HCT116 (cell line): ENCODE results near the gene KHNYN. TPM values are rescaled to one million over a fixed set of nuclear protein-coding genes. Genes with fewer than 3 reads are reported as not detected.
A peak's percentile ranks its signal among the peaks of the same experiment; 100 is the strongest.

ENCODE experiments used
- ATAC-seq: fragments of 200-7000 bp; cut with Tn5 transposase; 2 replicates; pipeline ENCODE4 v1.9.1; 2020; ENCODE audit warnings: mild to moderate bottlenecking, moderate library complexity
- BruUV-seq: library from RNA; stranded (reverse); fragments of 400-500 nt; replicated peaks from 2 replicates; lab custom pipeline; 2021; lab: Mats Ljungman, UMichigan
- CTCF ChIA-PET: fragments of 300-600 bp; sonication (Branson Sonifier 250); formaldehyde crosslinking; loops from one replicate; lab custom pipeline; 2021; ENCODE audit warnings: antibody characterized with exemption; lab: Charles Lee
- POLR2A ChIA-PET: fragments of 300-600, 350-600 bp; sonication (Branson Sonifier 250); formaldehyde crosslinking; loops from one replicate; lab custom pipeline; 2021; ENCODE audit warnings: antibody characterized with exemption; lab: Charles Lee
- RAD21 ChIA-PET, 2 experiments: fragments of 300-600 bp; sonication (Branson Sonifier 250); formaldehyde crosslinking; loops; one replicate each; lab custom pipeline; 2023; ENCODE audit warnings: low total read pairs in 2 of 2; ENCODE audit not compliant: uncharacterized antibody in 2 of 2, unreplicated experiment in 2 of 2, low non-redundant PET in 1 of 2; lab: Charles Lee
- DNase-seq: peaks from one replicate; pipeline ENCODE4 v3.0.0-alpha.2; 2010; ENCODE audit warnings: low read depth, low spot score
- H2AFZ ChIP-seq: fragments of 200-600 bp; shearing (Covaris generic), sonication (generic); 2 replicates; pipeline ENCODE4 v1.6.1; 2017; ENCODE audit warnings: low read depth, mixed run types, mixed read lengths, antibody characterized with exemption, low read length; ENCODE audit not compliant: poor library complexity, severe bottlenecking
- H3K27ac ChIP-seq: 2 replicates; pipeline ENCODE4 v1.5.1; 2012; ENCODE audit warnings: low read depth, low read length
- H3K27me3 ChIP-seq: fragments of 200-600 bp; sonication (generic); 2 replicates; pipeline ENCODE4 v1.6.1; 2016; ENCODE audit warnings: mixed run types, low read length, mixed read lengths; ENCODE audit not compliant: insufficient read depth
- H3K36me3 ChIP-seq, 2 experiments: fragments of 200-500 bp in 1 of 2; fragments of 200-600 bp in 1 of 2; sonication (Bioruptor generic) in 1 of 2; sonication (generic) in 1 of 2; 2 replicates each; pipeline versions ENCODE4 v1.5.1 to v1.6.1; 2014 to 2016; ENCODE audit warnings: low read length in 2 of 2, inconsistent platforms in 1 of 2, mixed read lengths in 1 of 2, mixed run types in 1 of 2; ENCODE audit not compliant: insufficient read depth in 2 of 2, control insufficient read depth in 1 of 2
- H3K4me1 ChIP-seq, 2 experiments: fragments of 200-600 bp in 1 of 2; sonication (generic) in 1 of 2; 2 replicates each; pipeline versions ENCODE4 v1.5.1 to v1.6.1; 2012 to 2017; ENCODE audit warnings: low read length in 2 of 2, inconsistent platforms in 1 of 2, mild to moderate bottlenecking in 1 of 2, mixed read lengths in 1 of 2, mixed run types in 1 of 2, moderate library complexity in 1 of 2; ENCODE audit not compliant: insufficient read depth in 2 of 2, control insufficient read depth in 1 of 2
- H3K4me2 ChIP-seq: fragments of 200-600 bp; sonication (generic); 2 replicates; pipeline ENCODE4 v1.6.1; 2017; ENCODE audit warnings: mixed run types, low read length, mixed read lengths
- H3K4me3 ChIP-seq, 2 experiments: fragments of 200-600 bp in 1 of 2; sonication (generic) in 1 of 2; replicated peaks in 1 of 2; 2 replicates each; pipeline ENCODE4 v1.5.1; 2011 to 2016; ENCODE audit warnings: low read length in 2 of 2, control low read depth in 1 of 2, low read depth in 1 of 2, mild to moderate bottlenecking in 1 of 2, mixed read lengths in 1 of 2, mixed run types in 1 of 2
- H3K79me2 ChIP-seq: fragments of 200-600 bp; sonication (generic); 2 replicates; pipeline ENCODE4 v1.6.1; 2017; ENCODE audit warnings: mild to moderate bottlenecking, mixed run types, low read length, moderate library complexity, mixed read lengths; ENCODE audit not compliant: insufficient read depth
- H3K9ac ChIP-seq: fragments of 200-600 bp; sonication (generic); 2 replicates; pipeline ENCODE4 v1.6.1; 2016; ENCODE audit warnings: low read length, mixed read lengths
- H3K9me2 ChIP-seq: fragments of 200-600 bp; sonication (generic), shearing (Covaris generic); 2 replicates; pipeline ENCODE4 v1.6.1; 2017; ENCODE audit warnings: mixed run types, mild to moderate bottlenecking, moderate library complexity; ENCODE audit not compliant: insufficient read depth
- H3K9me3 ChIP-seq, 2 experiments: fragments of 200-500 bp in 1 of 2; fragments of 200-600 bp in 1 of 2; sonication (Bioruptor generic) in 1 of 2; sonication (generic) in 1 of 2; 2 replicates each; pipeline ENCODE4 v1.6.1; 2014 to 2017; ENCODE audit warnings: low read length in 2 of 2, mixed read lengths in 2 of 2, inconsistent platforms in 1 of 2, low read depth in 1 of 2, mild to moderate bottlenecking in 1 of 2, mixed run types in 1 of 2, moderate library complexity in 1 of 2; ENCODE audit not compliant: control insufficient read depth in 1 of 2, insufficient read depth in 1 of 2
- H4K20me1 ChIP-seq: fragments of 200-600 bp; sonication (generic), shearing (Covaris generic); 2 replicates; pipeline ENCODE4 v1.6.1; 2017; ENCODE audit warnings: mixed run types, mild to moderate bottlenecking, moderate library complexity; ENCODE audit not compliant: insufficient read depth
- CEBPB ChIP-seq: IDR thresholded peaks from 2 replicates; pipeline ENCODE4 v1.6.1; 2012; ENCODE audit warnings: low read depth
- CTCF ChIP-seq, 3 experiments: fragments of 200-600 bp in 1 of 3; sonication (generic) in 1 of 3; IDR thresholded peaks in 2 of 3; conservative IDR thresholded peaks in 1 of 3; 2 replicates each; pipeline ENCODE4 v1.5.1; 2012 to 2017; ENCODE audit warnings: low read depth in 2 of 3, low read length in 2 of 3, antibody characterized with exemption in 1 of 3, borderline replicate concordance in 1 of 3, control low read depth in 1 of 3, mild to moderate bottlenecking in 1 of 3, mixed read lengths in 1 of 3, mixed run types in 1 of 3, moderate library complexity in 1 of 3; ENCODE audit not compliant: insufficient read depth in 1 of 3
- EGR1 ChIP-seq: IDR thresholded peaks from 2 replicates; pipeline ENCODE4 v1.6.1; 2012; ENCODE audit warnings: low read depth
- EZH2 ChIP-seq: fragments of 200-600 bp; sonication (generic); IDR thresholded peaks from 2 replicates; pipeline ENCODE4 v1.6.1; 2017; ENCODE audit warnings: antibody characterized with exemption, mixed run types
- EZH2phosphoT487 ChIP-seq: fragments of 200-600 bp; IDR thresholded peaks from 2 replicates; pipeline ENCODE4 v1.6.1; 2018; ENCODE audit warnings: antibody characterized with exemption, borderline replicate concordance
- RAD21 ChIP-seq: IDR thresholded peaks from 2 replicates; pipeline ENCODE4 v1.6.1; 2012; ENCODE audit warnings: low read depth, mild to moderate bottlenecking
- REST ChIP-seq: IDR thresholded peaks from 2 replicates; pipeline ENCODE4 v1.6.1; 2012; ENCODE audit warnings: low read depth
- SP1 ChIP-seq: IDR thresholded peaks from 2 replicates; pipeline ENCODE4 v1.6.1; 2012; ENCODE audit warnings: low read depth
- TCF7L2 ChIP-seq: IDR thresholded peaks from 2 replicates; pipeline ENCODE4 v1.7.0; 2011; ENCODE audit warnings: borderline replicate concordance, inconsistent platforms; ENCODE audit not compliant: insufficient read depth, insufficient read length; ENCODE audit errors: extremely low read depth
- intact Hi-C: fragments of 100-400 bp; cut with micrococcal nuclease; formaldehyde crosslinking; loops from 2 replicates; pipeline ENCODE4 v1.10.0; 2022
- total RNA-seq: library from RNA; stranded (reverse); gene quantifications from one replicate; pipeline ENCODE4 v1.2.1, GENCODE V29; 2021; ENCODE audit not compliant: unreplicated experiment

The KHNYN gene
- total RNA-seq, 1 experiment from 2014 or later: 50.1 TPM

GRCh38 chr14:24436355-24437019 is 6.7 kb downstream of the KHNYN start:
- BruUV-seq: no TSS peak
- Histone ChIP-seq H3K9me3 (no peaks in the 10 kb centered on the region), H3K79me2 (peaks cover 19% of the 10 kb centered on the region), H3K4me3 (no peak overlapping the region), H3K27ac (no peak overlapping the region), H3K4me2 (no peak overlapping the region), H2AFZ (no peak overlapping the region), H3K4me1 (peaks cover 6 to 14% of the 10 kb centered on the region in 2 experiments), H3K36me3 (peaks cover 27 to 39% of the 10 kb centered on the region in 2 experiments; a peak in 3 of 4 replicates), H4K20me1 (no peaks in the 10 kb centered on the region), H3K27me3 (no peaks in the 10 kb centered on the region), H3K9ac (no peak overlapping the region), H3K9me2 (no peaks in the 10 kb centered on the region)
- ATAC-seq (peak; percentile 63), DNase-seq (peak; percentile 50)
- POLR2A ChIA-PET: interaction anchor here (1.1 to 1.9 kb wide), 6 partner anchors 71 to 166 kb away, joined by 3 to 9 read pairs (median 3); partner anchors contain the start of gene RABGGTA
- intact Hi-C loops: loop anchor here (1.0 to 10.0 kb wide), 4 partner anchors 71 to 422 kb away; partner anchors contain the start of genes CHMP4A and MDP1
- RAD21 ChIA-PET: interaction anchor here in 1 of 2 experiments (1.0 kb wide), 1 partner anchor 103 kb away, joined by 4 read pairs; no protein-coding TSS in a partner anchor
- CTCF ChIA-PET: interaction anchor here (0.5 to 4.6 kb wide), 11 partner anchors 30 to 217 kb away, joined by 3 to 82 read pairs (median 7); partner anchors contain the start of genes CIDEB and TINF2
- TF ChIP-seq CEBPB: no peak
- TF ChIP-seq EZH2: no peak
- TF ChIP-seq TCF7L2: no peak
- no peak for TF ChIP-seq SP1
- TF ChIP-seq EZH2phosphoT487: no peak
- peak; percentile 79 for TF ChIP-seq RAD21
- TF ChIP-seq REST: no peak
- TF ChIP-seq CTCF (IDR thresholded peaks at IDR 0.05 in 2 of 3, conservative IDR thresholded peaks at IDR 0.05 in 1 of 3; ENCODE audit: borderline replicate concordance in 1 of 3, insufficient read depth in 1 of 3, low read depth in 2 of 3, low read length in 2 of 3): peak; percentile 79 to 86 (median 80)
- no peak for TF ChIP-seq EGR1
